Measurements from ENCODE around the gene KIF26B.

DNA sequence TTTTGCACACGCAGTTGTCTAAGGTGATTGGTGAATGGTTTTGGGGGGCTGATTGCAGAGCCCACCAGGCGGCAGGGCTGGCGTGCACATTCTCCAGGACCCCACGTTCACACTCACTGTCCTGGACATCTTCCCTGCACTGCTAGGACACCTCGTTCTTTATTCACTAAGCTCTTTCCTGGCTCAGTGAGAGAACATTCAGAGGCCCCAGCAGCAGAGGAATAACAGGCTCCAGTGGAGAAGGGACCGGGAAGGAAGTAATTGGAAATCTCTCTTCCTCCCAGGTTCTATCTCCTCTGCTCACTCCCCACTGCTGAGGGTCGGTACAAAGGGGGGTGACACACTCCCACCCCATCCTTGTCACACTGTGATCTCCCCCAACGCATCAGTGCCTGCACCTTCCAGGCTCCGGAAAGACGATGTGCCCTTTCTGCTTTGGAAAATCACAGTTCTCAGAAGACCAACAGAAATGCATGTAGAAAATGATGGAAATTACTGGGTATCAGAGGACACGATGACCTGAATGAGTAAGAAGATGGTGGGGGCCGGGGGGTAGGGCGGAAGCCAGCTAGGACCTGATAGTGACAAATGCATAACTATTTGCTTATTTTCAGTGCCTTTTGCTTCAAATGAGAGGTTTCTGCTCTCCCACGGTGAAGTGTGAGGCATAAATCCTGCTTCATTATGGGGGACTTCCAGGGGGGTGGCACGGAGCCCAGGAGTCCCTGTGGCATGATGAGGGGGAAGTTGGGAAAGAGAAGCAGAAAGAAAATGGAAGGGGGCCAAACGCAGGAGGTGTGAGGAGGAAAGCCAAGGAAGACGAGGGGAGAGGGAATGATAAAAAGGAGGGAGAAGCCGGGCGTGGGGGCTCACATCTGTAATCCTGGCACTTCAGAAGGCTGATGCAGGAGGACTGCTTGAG, 25.2 kb upstream of the KIF26B start:
- TF ChIP-seq EZH2phosphoT487 (conservative IDR thresholded peaks at IDR 0.05; ENCODE audit: low read length) = no peak
- TF ChIP-seq, protein P1, sequence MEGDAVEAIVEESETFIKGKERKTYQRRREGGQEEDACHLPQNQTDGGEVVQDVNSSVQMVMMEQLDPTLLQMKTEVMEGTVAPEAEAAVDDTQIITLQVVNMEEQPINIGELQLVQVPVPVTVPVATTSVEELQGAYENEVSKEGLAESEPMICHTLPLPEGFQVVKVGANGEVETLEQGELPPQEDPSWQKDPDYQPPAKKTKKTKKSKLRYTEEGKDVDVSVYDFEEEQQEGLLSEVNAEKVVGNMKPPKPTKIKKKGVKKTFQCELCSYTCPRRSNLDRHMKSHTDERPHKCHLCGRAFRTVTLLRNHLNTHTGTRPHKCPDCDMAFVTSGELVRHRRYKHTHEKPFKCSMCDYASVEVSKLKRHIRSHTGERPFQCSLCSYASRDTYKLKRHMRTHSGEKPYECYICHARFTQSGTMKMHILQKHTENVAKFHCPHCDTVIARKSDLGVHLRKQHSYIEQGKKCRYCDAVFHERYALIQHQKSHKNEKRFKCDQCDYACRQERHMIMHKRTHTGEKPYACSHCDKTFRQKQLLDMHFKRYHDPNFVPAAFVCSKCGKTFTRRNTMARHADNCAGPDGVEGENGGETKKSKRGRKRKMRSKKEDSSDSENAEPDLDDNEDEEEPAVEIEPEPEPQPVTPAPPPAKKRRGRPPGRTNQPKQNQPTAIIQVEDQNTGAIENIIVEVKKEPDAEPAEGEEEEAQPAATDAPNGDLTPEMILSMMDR (IDR thresholded peaks at IDR 0.05; ENCODE audit: insufficient read depth, low read length, poor library complexity, severe bottlenecking) = no peak

Data from SU-DHL-6 (cell line).